Fibroblast of skin of right quadriceps (primary cell): ENCODE results near the gene SLC39A9.
A peak's percentile ranks its signal among the peaks of the same experiment; 100 is the strongest.
"Not testable (repeated sequence)": the region's sequence is repeated elsewhere in the genome, so short reads cannot be mapped to it uniquely, and the experiment has no call there.

Experiments used
- DNase-seq: peaks from one replicate; pipeline ENCODE4 v3.0.0-alpha.2; 2013

The SLC39A9 gene

DNA sequence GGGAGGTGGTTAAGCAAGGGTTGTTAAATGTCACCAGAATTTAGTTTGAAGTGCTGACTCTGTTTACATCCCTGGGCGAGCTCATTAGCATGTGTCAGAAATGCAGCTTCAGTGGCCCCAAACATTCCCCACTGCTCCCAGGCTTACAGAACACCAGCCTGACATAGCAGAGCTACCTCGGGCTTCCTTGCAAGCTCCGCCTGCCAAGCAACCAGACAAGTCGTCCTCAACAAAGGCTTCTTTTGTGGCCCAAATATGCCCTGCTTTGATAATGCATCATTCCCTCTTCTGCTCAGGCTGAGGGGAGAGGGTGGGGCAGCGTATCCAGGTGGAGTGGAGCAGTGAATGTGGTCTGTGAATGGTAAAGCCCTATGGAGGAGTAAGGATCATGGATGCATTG, 28.4 kb upstream of the SLC39A9 start:
- no peak for DNase-seq

DNA sequence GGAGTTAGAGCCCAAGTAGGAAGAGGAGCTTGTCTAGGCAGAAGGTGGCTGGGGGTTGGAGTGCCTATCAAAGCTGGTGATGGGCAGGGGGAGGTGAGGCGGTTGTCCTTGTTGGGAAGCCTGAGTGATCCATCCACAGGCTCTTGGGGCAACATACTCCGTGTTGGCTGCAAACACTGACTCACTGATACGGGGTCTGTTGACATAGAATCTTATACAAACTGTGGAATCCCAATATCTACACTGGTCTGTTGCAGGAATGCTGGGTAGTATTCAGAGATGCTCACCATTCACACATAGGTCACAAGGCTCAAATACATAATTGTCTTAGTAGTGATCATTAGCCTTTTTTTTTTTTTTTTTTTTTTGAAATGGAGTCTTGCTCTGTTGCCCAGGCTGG, 26.3 kb upstream of the SLC39A9 start:
- DNase-seq, result no peak

DNA sequence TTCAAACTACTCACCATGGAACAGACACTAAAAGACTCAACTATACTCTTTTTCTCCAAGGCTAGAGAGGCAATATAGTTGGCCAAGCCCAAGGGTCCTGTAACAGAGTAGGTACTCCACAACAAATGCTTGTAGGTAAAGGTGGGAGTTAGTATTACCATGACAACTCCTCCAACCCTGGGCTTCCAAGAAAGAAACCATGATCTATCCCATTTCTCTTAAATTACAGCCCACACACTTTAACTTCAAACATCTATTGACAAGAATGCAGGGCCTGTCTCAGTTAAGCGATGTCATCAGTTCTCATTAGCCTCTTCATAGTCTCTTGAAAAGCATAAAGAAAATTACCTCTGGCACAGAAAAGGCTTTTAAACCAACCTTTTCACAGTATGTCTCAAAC, 25.4 kb upstream of the SLC39A9 start:
- no peak for DNase-seq

DNA sequence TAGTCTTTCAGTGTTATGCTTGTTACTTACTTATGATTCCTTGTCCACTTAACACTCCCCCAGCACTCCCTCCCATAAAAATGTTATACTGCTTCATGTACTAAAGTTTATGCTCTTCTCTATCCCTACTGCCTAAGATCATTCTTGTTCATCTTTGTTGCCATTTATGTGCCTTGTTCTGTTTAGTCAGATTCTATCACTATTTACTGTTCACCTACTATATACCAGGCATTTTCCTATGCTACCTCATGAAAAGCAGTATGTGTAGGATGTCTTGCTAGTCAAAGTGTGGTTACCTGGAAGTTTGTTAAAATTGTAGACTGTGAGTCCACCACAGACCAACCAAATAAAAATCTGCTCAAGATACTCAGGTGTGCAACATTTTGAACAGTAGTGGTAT, 24.3 kb upstream of the SLC39A9 start:
- no peak for DNase-seq

DNA sequence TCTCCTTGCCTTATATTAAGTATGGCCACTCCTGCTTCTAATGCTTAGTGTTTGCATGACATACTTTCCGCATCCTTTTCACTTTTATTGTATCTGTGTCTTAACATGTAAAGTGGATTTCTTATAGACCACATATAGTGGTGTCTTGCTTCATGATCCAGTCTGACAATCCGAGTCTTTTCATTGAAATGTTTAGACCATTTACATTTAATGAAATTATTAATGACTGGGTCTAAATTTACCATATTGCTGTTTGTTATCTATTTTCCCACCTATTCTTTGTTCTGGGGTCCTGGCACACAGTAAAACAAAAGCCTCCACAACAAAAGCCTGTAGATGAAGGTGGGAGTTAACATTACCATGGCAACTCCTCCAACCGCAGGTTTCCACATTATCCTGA, 23.3 kb upstream of the SLC39A9 start:
- no peak for DNase-seq

DNA sequence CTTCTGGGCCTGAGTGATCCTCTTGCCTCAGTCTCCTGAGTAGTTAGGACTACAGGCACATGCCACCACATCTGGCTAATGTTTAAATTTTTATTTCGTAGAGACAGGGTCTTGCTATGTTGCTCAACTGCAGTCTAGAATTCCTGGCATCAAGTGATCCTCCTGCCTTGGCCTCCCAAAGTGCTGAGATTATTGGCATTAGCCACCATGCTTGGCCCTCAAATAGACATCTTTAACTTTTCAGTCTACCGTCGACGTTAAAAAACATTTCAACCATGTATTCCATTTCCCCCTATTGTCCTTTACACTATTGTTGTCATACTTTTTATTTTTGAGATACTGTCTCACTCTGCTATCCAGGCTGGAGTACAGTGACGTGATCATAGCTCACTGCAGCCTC, 22.8 kb upstream of the SLC39A9 start:
- DNase-seq, result no peak

DNA sequence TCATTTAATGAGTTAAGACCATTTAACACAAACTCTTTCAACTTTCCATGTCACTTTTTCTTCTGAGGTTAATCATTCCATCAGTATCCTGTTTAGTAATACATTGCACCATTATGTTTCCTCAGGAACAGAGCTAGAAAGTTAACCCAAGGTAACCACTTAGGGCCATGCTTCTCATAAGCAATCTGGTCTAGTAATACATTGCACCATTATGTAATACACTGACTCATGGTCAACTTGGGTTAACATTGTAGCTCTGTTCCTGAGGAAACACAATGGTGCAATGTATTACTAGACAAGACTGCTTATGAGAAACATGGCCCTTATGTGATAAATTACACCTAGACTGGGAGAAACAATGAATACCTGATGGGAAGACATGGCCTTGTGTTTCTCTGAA, 22.1 kb upstream of the SLC39A9 start:
- DNase-seq, result peak; percentile 14

DNA sequence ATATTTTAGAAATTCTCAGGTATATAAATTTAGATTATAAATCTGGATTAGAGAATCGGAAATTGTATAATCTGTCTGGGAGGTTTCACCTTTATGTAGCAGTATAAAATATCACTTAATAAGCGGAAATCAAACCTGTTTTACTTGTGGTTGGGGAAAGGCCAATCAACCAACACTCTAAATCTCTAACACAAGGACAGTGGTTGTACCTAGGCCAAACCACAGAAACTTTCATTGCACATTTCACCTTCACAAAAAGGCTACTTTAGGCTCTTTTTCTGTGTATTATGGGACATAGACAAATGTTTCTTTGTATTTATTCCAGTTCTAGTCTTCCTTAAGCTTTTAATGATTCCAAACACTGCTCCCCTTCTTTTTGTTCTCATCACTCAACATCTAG, 20.2 kb upstream of the SLC39A9 start:
- DNase-seq, result no peak

DNA sequence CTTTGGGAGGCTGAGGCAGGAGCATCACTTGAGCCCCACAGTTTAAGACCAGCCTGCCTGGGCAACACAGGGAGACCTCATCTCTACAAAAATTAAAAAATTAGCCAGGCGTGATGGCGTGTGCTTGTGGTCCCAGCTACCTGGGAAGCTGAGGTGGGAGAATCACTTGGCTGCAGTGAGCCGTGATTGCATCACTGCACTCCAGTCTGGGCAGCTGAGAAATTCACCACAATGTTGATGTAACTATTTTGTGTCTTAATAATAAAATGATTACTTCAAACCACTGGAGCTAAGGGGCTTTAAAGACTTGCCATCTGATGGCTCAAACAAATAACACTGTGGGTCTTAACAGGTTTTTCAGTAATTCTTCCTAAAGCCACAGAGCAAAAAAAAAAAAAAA, 11.2 kb upstream of the SLC39A9 start:
- no peak for DNase-seq

DNA sequence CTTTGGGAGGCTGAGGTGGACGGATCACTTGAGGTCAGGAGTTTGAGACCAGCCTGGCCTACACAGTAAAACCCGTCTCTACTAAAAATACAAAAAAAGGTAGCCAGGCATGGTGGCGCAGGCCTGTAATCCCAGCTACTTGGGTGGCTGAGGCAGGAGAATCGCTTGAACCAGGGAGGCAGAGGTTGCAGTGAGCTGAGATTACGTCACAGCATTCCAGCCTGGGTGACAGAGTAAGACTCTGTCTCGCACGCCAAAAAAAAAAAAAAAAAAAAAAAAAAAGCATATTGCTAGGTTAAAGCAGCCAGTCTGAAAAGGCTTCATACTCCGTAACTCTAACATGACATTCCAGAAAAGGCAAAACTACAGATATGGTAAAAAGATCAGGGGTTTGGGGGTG, 7.1 kb upstream of the SLC39A9 start:
- DNase-seq, result peak; percentile 11

DNA sequence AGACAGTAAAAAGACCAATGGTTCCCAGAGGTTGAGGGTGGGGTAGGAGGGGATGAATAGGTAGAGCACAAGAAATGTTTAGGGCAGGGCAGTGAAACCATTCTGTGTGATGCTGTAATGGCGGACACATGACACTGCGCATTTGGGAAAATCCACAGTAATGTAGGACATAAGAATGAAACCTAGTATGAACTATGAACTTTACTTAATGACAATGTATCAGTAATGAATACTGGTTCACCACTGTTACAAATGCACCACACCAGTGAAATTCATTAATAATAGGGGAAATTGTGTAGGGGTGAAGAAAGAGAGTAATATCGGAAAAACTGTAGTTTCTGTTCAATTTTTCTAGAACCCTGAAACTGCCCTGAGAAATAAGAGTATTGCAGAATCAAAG, 6.0 kb upstream of the SLC39A9 start:
- DNase-seq, result no peak

DNA sequence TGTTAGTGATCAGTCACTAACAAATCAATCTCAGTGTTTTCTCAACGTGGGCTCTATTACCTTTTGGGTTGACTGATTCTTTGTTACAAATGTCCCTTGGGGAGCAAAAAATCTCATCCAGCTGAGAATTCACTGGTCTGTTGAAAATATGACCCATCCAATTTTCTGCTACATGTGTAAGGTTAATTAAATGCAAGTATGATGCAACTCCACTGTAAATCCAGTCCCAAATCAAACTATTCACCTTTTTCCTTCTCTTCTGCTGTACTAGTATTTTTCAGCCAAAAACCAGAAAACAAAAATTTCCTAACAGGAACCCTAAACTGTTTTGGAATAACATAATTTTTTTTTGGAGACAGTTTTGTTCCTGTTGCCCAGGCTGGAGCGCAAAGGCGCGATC, 2.6 kb upstream of the SLC39A9 start:
- DNase-seq, result no peak

DNA sequence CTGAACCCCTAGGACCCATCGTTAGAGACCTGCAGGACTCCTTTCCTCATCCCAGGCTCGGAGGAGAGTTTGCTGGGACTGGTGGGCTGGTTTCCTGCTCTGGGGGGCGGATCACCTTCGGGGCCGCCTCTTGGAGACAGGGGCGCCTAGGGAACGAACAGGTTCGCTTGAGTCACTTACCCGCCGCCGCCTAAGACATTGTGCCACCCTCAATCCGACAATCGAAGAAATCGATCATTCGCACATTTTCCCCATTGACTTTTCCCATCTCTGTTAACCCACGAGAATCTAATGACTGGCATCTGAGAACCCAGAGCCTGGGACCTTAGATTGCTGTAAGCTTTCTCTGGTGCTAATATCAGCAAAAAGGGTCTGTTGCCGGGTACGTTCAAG, 322 bp downstream of the SLC39A9 start:
- DNase-seq, result no peak

DNA sequence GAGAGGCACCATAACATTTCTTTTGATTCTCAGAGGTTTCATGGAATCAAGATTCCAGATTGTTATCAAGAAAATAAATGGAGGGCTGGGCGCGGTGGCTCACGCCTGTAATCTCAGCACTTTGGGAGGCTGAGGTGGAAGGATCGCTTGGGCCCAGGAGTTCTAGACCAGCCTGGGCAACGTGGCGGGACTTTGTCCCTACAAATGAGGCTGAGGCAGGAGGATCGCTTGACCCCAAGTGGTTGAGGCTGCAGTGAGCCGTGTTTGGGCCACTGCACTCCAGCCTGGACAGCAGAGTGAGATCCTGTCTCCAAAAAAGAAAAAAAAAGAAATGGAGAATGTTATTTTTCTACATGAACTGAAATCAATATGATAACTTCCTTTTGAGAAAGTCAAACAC, 1.3 kb downstream of the SLC39A9 start:
- DNase-seq, result no peak

DNA sequence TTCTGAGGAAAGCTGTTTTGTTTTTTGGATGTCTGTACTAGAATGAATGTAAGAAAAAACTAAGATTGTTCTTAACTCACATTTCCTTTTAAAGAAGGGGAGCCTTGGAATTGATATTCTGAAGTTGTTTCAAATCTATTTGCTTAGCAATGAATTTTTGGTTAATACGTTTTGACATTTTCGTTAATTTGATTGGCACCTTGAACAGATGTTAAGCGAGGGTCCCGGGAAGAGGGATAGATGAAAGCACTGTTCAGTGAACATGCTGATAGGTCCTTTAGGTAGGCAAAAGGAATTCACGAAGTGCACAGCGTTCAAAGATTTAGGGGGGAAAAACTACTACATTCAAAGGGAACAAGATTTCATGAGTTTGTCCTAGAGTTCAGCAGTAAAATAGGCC, 1.7 kb downstream of the SLC39A9 start:
- no peak for DNase-seq

DNA sequence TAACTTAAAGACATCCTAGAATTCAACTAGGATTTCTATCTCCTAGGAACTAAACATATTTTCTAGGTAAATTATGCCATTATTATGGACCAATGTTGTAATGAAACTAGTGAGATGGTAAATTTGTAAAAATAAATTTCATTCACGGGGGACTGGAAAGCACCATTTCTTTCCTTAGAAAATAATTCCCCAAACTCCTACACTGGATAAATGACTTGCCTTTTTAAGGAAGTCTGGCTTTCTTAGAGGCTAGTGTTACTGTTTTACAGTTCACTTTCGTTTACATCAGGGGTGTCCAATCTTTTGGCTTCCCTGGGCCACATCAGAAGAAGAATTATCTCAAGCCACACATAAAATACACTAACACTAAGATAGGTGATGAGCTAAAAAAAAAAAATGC, 3.3 kb downstream of the SLC39A9 start:
- DNase-seq, result no peak

DNA sequence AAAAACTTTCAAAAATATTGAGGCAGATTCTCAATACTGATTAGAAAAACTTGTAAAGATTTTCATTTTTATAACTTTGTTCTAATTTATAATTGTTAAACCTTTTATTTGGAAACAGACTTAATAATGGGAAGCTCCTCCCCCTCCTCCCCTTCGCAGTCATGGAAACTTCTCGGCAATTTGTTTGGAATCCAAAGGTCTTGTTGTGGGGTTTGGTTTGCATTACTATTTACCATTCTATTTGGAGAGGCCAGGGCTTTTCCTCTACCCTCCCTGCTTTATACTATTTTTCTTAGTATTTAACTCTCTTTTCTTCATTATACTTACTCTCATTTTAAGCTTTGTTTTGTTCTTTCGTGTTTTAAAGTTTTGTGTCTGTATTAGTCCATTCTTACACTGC, 6.0 kb downstream of the SLC39A9 start:
- no peak for DNase-seq

DNA sequence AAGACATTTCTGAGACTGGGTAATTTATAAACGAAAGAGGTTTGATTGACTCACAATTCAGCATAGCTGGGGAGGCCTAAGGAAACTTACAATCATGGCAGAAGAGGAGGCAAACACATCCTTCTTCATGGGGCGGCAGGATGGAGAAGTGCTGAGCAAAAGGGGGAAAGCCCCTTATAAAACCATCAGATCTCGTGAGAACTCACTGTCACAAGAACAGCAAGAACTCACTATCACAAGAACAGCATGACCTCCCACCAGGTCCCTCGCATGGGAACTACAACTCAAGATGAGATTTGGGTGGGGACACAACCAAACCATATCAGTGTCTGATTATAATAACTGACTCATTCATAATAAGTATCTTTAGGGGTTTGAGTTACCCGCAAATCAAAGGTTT, 6.4 kb downstream of the SLC39A9 start:
- DNase-seq, result no peak

DNA sequence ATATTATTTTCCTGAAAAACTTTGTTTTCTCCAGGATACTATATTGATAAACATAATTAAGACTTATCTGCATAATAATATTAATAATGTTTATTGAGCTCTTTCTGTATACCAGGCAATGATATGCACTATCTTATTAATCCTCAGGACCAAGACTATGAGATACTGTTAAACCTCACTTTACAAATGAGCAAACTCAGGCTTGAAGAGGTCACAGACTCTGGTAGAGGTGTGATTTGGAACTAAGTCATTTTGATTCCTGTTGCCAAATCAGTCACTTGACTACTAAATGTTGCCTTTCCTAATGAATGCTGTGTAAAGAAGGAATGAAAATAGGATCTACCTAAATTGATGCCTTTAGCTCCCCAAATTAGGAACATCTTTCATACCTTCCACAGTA, 7.3 kb downstream of the SLC39A9 start:
- DNase-seq, result no peak

DNA sequence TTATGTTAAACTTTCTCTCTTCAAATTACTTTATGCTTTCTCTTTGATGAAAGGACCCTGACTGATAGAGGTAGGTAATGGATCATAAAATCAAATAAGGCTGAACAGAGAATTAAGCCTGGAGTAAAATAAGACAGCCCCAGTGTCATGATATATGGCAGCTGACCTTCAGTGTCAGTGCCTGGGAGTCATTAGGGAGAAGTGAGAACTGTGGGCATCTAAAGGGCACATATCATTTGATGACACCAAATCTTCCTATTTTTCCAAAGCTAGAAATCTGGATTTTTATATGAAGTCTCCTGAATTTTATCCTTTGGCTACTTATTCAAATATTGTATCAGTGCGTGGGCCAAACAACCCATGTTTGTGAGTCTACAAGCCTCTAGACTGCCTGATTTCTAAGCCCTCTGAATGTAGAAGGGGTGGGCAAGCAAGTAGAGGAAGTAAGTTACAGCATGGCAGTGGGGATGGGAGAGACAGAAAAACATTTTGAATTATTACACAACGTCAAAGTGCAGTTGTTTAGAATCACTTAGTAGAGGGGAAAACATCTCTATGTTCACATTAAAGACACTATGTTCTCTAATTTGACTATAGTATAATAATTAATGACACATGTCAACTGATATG, 10.0 kb downstream of the SLC39A9 start:
- DNase-seq, result no peak

DNA sequence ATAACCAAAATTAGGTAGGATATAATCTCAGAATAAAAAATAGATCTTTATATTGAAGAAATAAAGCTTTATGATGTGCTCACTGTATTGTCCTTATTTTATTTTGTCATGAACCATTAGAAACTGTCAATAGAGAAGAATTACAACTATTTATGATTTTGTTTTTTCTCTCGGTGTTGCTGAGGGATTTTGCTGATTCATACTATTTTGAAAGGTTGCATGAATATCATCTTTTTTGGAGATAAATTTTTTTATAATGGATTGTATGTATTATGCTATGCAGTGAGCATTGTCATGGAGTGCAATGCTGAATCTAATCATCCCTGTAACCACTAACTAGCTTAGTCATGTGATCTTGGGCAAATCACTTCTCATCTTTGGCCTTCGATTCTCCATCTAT, 15.0 kb downstream of the SLC39A9 start:
- no peak for DNase-seq

DNA sequence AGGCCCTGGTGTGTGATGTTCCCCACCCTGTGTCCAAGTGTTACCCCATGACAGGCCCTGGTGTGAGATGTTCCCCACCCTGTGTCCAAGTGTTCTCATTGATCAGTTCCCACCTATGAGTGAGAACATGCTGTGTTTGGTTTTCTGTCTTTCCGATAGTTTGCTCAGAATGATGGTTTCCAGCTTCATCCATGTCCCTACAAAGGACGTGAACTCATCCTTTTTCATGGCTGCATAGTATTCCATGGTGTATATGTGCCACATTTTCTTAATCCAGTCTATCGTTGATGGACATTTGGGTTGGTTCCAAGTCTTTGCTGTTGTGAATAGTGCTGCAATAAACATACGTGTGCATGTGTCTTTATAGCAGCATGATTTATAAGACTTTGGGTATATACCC, 17.6 kb downstream of the SLC39A9 start:
- DNase-seq, result not testable (repeated sequence)

DNA sequence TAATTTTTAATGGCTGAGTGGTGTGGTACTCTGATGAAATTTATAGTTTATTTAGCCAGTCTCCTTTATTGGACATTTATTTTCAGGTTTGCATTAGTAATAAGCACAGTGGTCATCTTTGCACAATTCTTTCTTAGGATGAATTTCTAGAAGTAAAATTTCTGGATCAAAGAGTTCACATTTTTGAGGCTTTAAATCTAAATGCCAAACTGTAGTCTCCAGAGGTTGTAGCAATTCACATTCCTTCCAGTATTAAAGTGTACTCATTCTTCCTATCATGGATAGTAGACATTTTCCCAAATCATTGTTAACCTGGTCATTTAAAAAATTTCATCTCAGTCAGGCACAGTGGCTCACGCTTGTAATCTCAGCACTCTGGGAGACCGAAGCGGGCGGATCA, 24.8 kb downstream of the SLC39A9 start:
- peak; percentile 20 for DNase-seq

DNA sequence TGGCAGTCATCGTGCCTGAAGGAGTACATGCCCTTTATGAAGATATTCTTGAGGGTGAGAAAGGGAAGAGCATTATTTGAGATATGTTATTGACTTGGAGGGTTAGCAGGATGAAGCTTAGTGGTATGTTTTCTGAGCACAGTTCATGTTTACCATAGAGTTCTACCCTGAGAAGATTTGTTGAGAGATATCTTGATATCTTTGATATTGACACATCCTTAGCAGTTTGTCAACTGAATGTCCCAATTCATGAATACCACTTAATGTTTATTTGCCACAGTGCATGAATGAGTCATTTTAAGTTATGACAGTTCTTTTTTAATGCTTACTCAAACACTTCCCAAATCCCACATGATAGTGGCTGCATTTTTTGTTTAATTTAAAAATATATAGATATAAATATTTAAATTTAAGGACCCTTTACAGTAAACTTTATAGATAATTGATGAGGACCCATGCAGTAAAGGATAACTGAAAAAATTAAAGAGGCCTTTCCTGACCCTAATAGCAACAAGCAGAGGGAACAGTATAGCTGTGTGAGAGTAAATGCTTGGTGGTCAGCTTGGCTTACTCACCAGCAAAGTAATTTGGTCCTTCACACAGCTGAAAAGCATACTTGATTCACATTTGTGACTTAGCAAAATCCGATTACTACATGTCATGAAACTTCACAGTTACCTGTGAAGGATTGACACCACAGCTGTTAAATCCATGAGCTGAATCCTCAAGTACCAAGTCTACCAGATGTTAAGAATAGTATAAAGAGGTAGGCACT, 25.8 kb downstream of the SLC39A9 start:
- DNase-seq, result no peak

DNA sequence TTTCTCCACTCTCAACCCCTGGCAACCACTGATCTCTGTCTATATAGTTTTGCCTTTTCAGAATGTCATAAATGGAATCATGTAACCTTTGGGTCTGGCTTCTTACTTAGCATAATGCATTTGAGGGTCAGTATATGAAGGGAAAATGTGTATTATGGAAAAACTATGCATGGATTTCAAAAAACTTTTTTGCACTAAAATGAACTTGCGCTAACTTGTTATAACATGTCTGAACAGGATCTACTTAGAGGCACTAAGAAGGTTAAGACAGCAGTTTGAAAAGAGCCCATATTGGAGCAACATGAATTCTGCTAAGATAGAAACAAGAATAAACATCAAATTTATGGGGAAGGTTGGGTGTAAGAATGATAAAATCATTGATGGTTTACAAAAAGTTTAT, 29.1 kb downstream of the SLC39A9 start:
- DNase-seq, result no peak
